Breast epithelium (tissue), 4 donors: ENCODE measurements around the gene POU2F3. TPM values are rescaled to one million over a fixed set of nuclear protein-coding genes. Genes with fewer than 3 reads are reported as not detected.

ENCODE experiments used
- DNase-seq, 2 donors: peaks; one replicate each; pipeline ENCODE4 v3.0.0-alpha.2; 2019; ENCODE audit warnings: low spot score in 2 of 2
- H3K27ac ChIP-seq, 2 donors: fragments of 200-600 bp; sonication (generic) in 1 of 2; one replicate each; pipeline ENCODE4 v1.5.1; 2016 to 2019; ENCODE audit warnings: mild to moderate bottlenecking in 1 of 2
- H3K27me3 ChIP-seq, 2 donors: fragments of 200-600 bp; sonication (generic) in 1 of 2; one replicate each; pipeline versions ENCODE4 v1.5.1 to v1.6.0; 2017 to 2019; ENCODE audit warnings: control low read depth in 1 of 2, mild to moderate bottlenecking in 1 of 2
- H3K36me3 ChIP-seq: fragments of 200-600 bp; one replicate; pipeline ENCODE4 v1.5.1; 2019
- H3K4me1 ChIP-seq, 2 donors: fragments of 200-600 bp; sonication (generic); one replicate each; pipeline ENCODE4 v1.5.1; 2016 to 2019; ENCODE audit warnings: control low read depth in 1 of 2
- H3K4me3 ChIP-seq, 3 donors: fragments of 200-600 bp; sonication (generic); 1 replicate in 2 of 3; 2 replicates in 1 of 3; pipeline ENCODE4 v1.5.1; 2016 to 2019; ENCODE audit warnings: mild to moderate bottlenecking in 3 of 3, moderate library complexity in 2 of 3
- H3K9me3 ChIP-seq, 2 donors: fragments of 200-600 bp; sonication (generic) in 1 of 2; one replicate each; pipeline ENCODE4 v1.5.1; 2016 to 2019; ENCODE audit warnings: control low read depth in 1 of 2
- CTCF ChIP-seq, 3 donors: fragments of 450-650 bp; IDR thresholded peaks; one replicate each; pipeline ENCODE4 v1.5.1; 2016 to 2017; ENCODE audit warnings: antibody characterized with exemption in 3 of 3, mild to moderate bottlenecking in 3 of 3, moderate library complexity in 3 of 3
- POLR2A ChIP-seq: fragments of 450-650 bp; IDR thresholded peaks from one replicate; pipeline ENCODE4 v1.6.1; 2016; ENCODE audit warnings: antibody characterized with exemption, mild to moderate bottlenecking, moderate library complexity
- POLR2AphosphoS5 ChIP-seq, 3 donors: sonication (generic); formaldehyde crosslinking; IDR thresholded peaks; one replicate each; pipeline ENCODE4 v1.6.1; 2017; ENCODE audit warnings: antibody characterized with exemption in 3 of 3
- intact Hi-C: fragments of 100-400 bp; cut with DNase I; formaldehyde crosslinking; loops from one replicate; pipeline ENCODE4 v1.15.1; 2023; ENCODE audit warnings: low total_unique reads
- total RNA-seq, 3 donors: library from RNA; depleted of rRNA; stranded (reverse); fragments of >200 nt; gene quantifications; one replicate each; pipeline ENCODE4 v1.1.0, GENCODE V29; 2016

Gene POU2F3
- total RNA-seq, 3 donors from 2014 or later = 3.9 to 7.0 TPM; not detected in 1

GRCh38 chr11:120305286-120305685, 65.3 kb downstream of the POU2F3 start:
- no peak for DNase-seq

GRCh38 chr11:120306519-120307242, 66.7 kb downstream of the POU2F3 start:
- no peak for DNase-seq
- no peaks in the 10 kb centered on the region for H3K9me3 ChIP-seq
- H3K27ac ChIP-seq = peak overlapping the region; percentile 3 to 93
- H3K4me3 ChIP-seq = no peak overlapping the region
- no peaks in the 10 kb centered on the region for H3K27me3 ChIP-seq
- H3K4me1 ChIP-seq = peaks cover 0 to 11% of the 10 kb centered on the region in 2 donors
- no peaks in the 10 kb centered on the region for H3K36me3 ChIP-seq
- intact Hi-C loops = no loop called here
- no peak for TF ChIP-seq POLR2A
- TF ChIP-seq CTCF (IDR thresholded peaks at IDR 0.05) = no peak
- TF ChIP-seq POLR2AphosphoS5 (IDR thresholded peaks at IDR 0.05) = no peak

More at GRCh38 chr11:120305286-120305685, 65.3 kb downstream of the POU2F3 start:
- intact Hi-C loops = no loop called here
- H3K4me1 ChIP-seq = peaks cover 0 to 17% of the 10 kb centered on the region in 2 donors
- H3K9me3 ChIP-seq = no peaks in the 10 kb centered on the region
- TF ChIP-seq CTCF (IDR thresholded peaks at IDR 0.05) (no peak), POLR2AphosphoS5 (IDR thresholded peaks at IDR 0.05) (no peak), POLR2A (no peak)
- peak overlapping the region; percentile 68 to 93 for H3K27ac ChIP-seq
- no peaks in the 10 kb centered on the region for H3K36me3 ChIP-seq
- no peak overlapping the region for H3K4me3 ChIP-seq
- no peaks in the 10 kb centered on the region for H3K27me3 ChIP-seq

- Histone ChIP-seq H3K36me3 (no peaks in the 10 kb centered on the region), H3K27me3 (no peaks in the 10 kb centered on the region), H3K4me3 (no peak overlapping the region), H3K9me3 (no peaks in the 10 kb centered on the region), H3K27ac (no peak overlapping the region), H3K4me1 (peaks cover 0 to 7% of the 10 kb centered on the region in 2 donors)
- no peak for TF ChIP-seq CTCF (IDR thresholded peaks at IDR 0.05)
- TF ChIP-seq POLR2AphosphoS5 (IDR thresholded peaks at IDR 0.05) = no peak
- no peak for TF ChIP-seq POLR2A
- intact Hi-C loops = no loop called here
- no peak for DNase-seq
Observed at GRCh38 chr11:120307476-120307875, 67.5 kb downstream of the POU2F3 start.

- Histone ChIP-seq H3K4me1 (peaks cover 0 to under 1% of the 10 kb centered on the region in 2 donors), H3K27ac (peak overlapping the region in 1 of 2 donors; percentile 30), H3K4me3 (no peak overlapping the region), H3K27me3 (no peaks in the 10 kb centered on the region), H3K9me3 (no peaks in the 10 kb centered on the region), H3K36me3 (no peaks in the 10 kb centered on the region)
- TF ChIP-seq POLR2AphosphoS5 (IDR thresholded peaks at IDR 0.05) (no peak), POLR2A (no peak), CTCF (IDR thresholded peaks at IDR 0.05) (no peak)
- intact Hi-C loops = no loop called here
- DNase-seq = no peak
Observed at GRCh38 chr11:120308081-120308480, 68.1 kb downstream of the POU2F3 start.

- no peaks in the 10 kb centered on the region for H3K9me3 ChIP-seq
- no peaks in the 10 kb centered on the region for H3K27me3 ChIP-seq
- no peak for TF ChIP-seq CTCF (IDR thresholded peaks at IDR 0.05)
- no peak for TF ChIP-seq POLR2AphosphoS5 (IDR thresholded peaks at IDR 0.05)
- TF ChIP-seq POLR2A = no peak
- no peak overlapping the region for H3K4me3 ChIP-seq
- H3K36me3 ChIP-seq = no peaks in the 10 kb centered on the region
- no peaks in the 10 kb centered on the region for H3K4me1 ChIP-seq
- no peak for DNase-seq
- intact Hi-C loops = no loop called here
- peak overlapping the region; percentile 51 to 55 for H3K27ac ChIP-seq
Observed at GRCh38 chr11:120310870-120311269, 70.9 kb downstream of the POU2F3 start.
